Measurements from ENCODE around the gene RPL37A.

Gene RPL37A

GRCh38 chr2:216491793-216492596, 6.6 kb upstream of the RPL37A start:
- no peak for DNase-seq

- DNase-seq: peak; percentile 96
Measured at GRCh38 chr2:216492597-216493333, 5.9 kb upstream of the RPL37A start.

GRCh38 chr2:216493334-216493685, 5.3 kb upstream of the RPL37A start:
- DNase-seq: no peak

GRCh38 chr2:216495656-216496055, 3.0 kb upstream of the RPL37A start:
- DNase-seq: peak; percentile 68

- no peak for DNase-seq
Measured at GRCh38 chr2:216497382-216498069, 1.1 kb upstream of the RPL37A start.

GRCh38 chr2:216498070-216498378, 620 bp upstream of the RPL37A start:
- DNase-seq: no peak

GRCh38 chr2:216499641-216500218, 1.1 kb downstream of the RPL37A start:
- no peak for DNase-seq

GRCh38 chr2:216500572-216500971, 1.9 kb downstream of the RPL37A start:
- no peak for DNase-seq

- no peak for DNase-seq
Measured at GRCh38 chr2:216501854-216502253, 3.2 kb downstream of the RPL37A start.

GRCh38 chr2:216502381-216503158, 3.9 kb downstream of the RPL37A start:
- no peak for DNase-seq

- DNase-seq: no peak
Measured at GRCh38 chr2:216503159-216503629, 4.5 kb downstream of the RPL37A start.

GRCh38 chr2:216503697-216504375, 5.2 kb downstream of the RPL37A start:
- DNase-seq: no peak

- DNase-seq: no peak
Measured at GRCh38 chr2:216504376-216504762, 5.7 kb downstream of the RPL37A start.

- DNase-seq: no peak
Measured at GRCh38 chr2:216505133-216506106, 6.8 kb downstream of the RPL37A start.

- DNase-seq: no peak
Measured at GRCh38 chr2:216507220-216508160, 8.8 kb downstream of the RPL37A start.

- no peak for DNase-seq
Measured at GRCh38 chr2:216508229-216508628, 9.6 kb downstream of the RPL37A start.

- peak; percentile 53 for DNase-seq
Measured at GRCh38 chr2:216516730-216517350, 18.2 kb downstream of the RPL37A start.

GRCh38 chr2:216517447-216518225, 19.0 kb downstream of the RPL37A start:
- DNase-seq: no peak
